Measurements from ENCODE around the gene SLC8A1.

GRCh38 chr2:40260437-40260836, 191.5 kb downstream of the SLC8A1 start:
- TF ChIP-seq CTCF (conservative IDR thresholded peaks at IDR 0.05; ENCODE audit: low read length) (no peak), EZH2phosphoT487 (IDR thresholded peaks at IDR 0.05; ENCODE audit: borderline replicate concordance) (no peak)
